Skeletal muscle satellite cell (primary cell): ENCODE results near the gene RP2.

Source experiments
- H3K27me3 ChIP-seq: 2 replicates; pipeline ENCODE4 v1.7.0; 2013; ENCODE audit warnings: low read length; ENCODE audit not compliant: control insufficient read depth, insufficient read depth
- H3K36me3 ChIP-seq: 2 replicates; pipeline ENCODE4 v1.7.0; 2013; ENCODE audit warnings: mild to moderate bottlenecking, control low read depth, low read length; ENCODE audit not compliant: insufficient read depth
- H3K4me1 ChIP-seq: 2 replicates; pipeline ENCODE4 v1.7.0; 2013; ENCODE audit warnings: low read length; ENCODE audit not compliant: control insufficient read depth, insufficient read depth
- H3K4me2 ChIP-seq: 2 replicates; pipeline ENCODE4 v1.7.0; 2013; ENCODE audit warnings: mild to moderate bottlenecking, low read length
- H3K4me3 ChIP-seq: 2 replicates; pipeline ENCODE4 v1.7.0; 2013; ENCODE audit warnings: low read length
- H3K9ac ChIP-seq: 2 replicates; pipeline ENCODE4 v1.7.0; 2013; ENCODE audit warnings: mild to moderate bottlenecking, low read depth, low read length, moderate library complexity
- H3K9me3 ChIP-seq: replicated peaks from 2 replicates; pipeline ENCODE4 v1.7.0; 2013; ENCODE audit warnings: mild to moderate bottlenecking, control low read depth, low read length

The RP2 gene

DNA sequence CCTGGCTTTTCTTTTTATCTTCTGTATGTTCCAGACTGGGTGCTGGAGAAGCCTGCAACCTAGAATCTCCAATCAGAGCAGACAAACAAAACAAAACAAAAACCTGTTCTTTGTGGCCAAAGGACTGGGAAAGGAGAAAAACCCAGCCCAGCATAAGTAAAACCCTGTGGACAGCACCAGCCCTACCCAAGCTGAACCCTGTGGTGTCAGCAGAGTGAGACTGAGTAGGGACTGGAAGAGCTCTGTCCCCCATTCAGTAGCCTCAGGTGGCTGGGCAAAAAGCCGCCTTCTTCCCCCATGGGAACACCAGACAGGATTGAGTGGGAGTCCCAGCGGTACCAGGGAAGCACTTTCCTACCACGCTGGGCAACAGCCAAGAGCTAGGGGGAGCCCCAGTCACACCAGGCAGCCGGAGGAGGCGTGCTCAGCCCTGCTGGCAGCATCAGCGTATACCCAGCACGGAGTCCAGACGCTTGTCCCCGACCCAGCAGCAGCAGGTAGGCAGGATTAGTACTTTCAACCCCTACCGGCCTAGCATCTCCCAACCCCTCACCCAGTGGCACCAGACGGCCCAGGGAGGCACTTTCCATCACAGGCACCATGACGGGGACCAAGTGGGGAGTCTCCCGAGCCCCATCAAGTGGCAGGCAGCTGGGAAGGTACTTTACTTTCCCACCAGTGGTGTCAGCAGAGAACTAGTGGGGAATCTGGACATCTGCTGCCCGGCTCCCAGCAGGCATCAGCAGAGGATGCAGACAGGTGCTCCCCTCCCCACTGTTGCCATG, 66.8 kb downstream of the RP2 start:
- peaks cover 12% of the 10 kb centered on the region for H3K27me3 ChIP-seq
- peak overlapping the region; percentile 78 for H3K4me3 ChIP-seq
- H3K4me2 ChIP-seq, result peak overlapping the region; percentile 95
- no peaks in the 10 kb centered on the region for H3K9me3 ChIP-seq
- no peaks in the 10 kb centered on the region for H3K36me3 ChIP-seq
- H3K9ac ChIP-seq, result no peak overlapping the region
- H3K4me1 ChIP-seq, result no peaks in the 10 kb centered on the region

DNA sequence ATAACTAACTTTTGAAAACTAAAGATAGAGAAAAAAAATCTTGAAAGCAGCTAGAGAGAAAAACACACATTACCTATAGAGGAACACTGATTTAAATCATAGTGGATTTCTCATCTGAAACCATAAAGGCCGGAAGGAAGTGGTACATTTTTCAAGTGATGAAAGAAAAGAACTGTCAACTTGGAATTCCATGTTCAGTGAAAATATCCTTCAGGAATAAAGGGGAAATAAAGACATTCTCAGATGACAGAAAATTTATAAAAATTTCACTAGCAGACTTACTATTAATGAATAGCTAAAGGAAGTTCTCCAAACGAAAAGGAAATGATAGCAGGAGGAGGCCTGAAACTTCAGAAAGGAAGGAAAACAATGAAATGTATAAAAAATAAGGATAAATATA, 67.8 kb downstream of the RP2 start:
- H3K4me1 ChIP-seq, result no peaks in the 10 kb centered on the region

DNA sequence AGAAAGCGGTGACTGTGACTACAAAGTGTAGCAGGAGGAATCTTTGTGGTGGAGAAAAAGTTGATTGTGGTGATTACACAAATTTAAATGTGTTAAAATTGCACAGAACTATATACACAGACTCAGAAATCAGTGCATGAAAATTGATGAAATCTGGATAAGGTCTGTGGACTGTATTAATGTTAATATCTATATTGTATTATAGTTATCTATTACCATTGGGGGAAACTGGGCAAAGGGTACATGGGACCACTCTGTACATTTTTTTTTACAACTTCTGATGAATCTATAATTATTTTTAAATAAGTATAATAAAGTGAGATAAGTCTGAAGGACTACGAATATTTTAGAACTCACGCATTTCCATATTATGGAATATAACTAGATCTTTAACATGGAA, 73.6 kb downstream of the RP2 start:
- no peaks in the 10 kb centered on the region for H3K4me1 ChIP-seq
- peaks cover 22% of the 10 kb centered on the region for H3K27me3 ChIP-seq
- H3K36me3 ChIP-seq, result no peaks in the 10 kb centered on the region
- H3K4me2 ChIP-seq, result no peak overlapping the region
- H3K4me3 ChIP-seq, result no peak overlapping the region
- H3K9ac ChIP-seq, result no peak overlapping the region
- no peaks in the 10 kb centered on the region for H3K9me3 ChIP-seq

More for the DNA sequence above, 67.8 kb downstream of the RP2 start:
- Histone ChIP-seq H3K9me3 (no peaks in the 10 kb centered on the region), H3K36me3 (no peaks in the 10 kb centered on the region), H3K9ac (no peak overlapping the region), H3K27me3 (peaks cover 18% of the 10 kb centered on the region), H3K4me2 (no peak overlapping the region), H3K4me3 (no peak overlapping the region)

DNA sequence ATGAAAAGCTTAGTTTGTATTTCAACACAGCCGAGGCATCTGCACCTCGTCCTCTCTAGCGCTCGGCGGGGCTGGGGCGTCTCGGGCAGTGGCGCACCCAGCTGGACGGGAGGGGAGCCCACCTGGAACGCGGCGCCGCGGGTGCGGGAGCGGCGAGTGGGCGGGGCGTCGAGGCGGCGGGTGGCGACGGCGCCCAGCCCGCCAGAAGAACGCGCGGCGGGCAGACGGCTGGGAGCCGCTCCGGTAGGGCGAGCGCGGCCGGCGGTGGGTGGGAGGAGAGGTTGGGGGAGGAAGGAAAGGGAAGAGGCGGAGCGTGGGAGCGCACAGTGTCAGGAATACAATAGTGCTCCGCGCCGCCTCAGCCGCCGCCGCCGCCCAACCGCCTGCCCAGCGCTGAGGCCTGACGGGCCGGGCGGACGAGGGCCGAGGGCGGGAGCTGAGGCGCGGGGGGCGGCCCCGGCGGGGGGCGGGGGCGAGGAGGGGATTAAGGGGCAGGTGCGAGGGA, 75.3 kb downstream of the RP2 start, which contains the start of gene JADE3:
TSS of gene JADE3 (plus strand) at position 324 of the 505 bp plus-strand sequence. CDS start 72,474 bp downstream, outside the sequence.
- Histone ChIP-seq H3K4me3 (peak within 1 kb of the TSS; percentile 86), H3K27me3 (peaks cover 13% of the 10 kb centered on the region), H3K4me2 (peak within 1 kb of the TSS; percentile 85), H3K36me3 (no peaks in the 10 kb centered on the region), H3K4me1 (no peaks in the 10 kb centered on the region), H3K9me3 (no peaks in the 10 kb centered on the region), H3K9ac (peak within 1 kb of the TSS; percentile 71)

DNA sequence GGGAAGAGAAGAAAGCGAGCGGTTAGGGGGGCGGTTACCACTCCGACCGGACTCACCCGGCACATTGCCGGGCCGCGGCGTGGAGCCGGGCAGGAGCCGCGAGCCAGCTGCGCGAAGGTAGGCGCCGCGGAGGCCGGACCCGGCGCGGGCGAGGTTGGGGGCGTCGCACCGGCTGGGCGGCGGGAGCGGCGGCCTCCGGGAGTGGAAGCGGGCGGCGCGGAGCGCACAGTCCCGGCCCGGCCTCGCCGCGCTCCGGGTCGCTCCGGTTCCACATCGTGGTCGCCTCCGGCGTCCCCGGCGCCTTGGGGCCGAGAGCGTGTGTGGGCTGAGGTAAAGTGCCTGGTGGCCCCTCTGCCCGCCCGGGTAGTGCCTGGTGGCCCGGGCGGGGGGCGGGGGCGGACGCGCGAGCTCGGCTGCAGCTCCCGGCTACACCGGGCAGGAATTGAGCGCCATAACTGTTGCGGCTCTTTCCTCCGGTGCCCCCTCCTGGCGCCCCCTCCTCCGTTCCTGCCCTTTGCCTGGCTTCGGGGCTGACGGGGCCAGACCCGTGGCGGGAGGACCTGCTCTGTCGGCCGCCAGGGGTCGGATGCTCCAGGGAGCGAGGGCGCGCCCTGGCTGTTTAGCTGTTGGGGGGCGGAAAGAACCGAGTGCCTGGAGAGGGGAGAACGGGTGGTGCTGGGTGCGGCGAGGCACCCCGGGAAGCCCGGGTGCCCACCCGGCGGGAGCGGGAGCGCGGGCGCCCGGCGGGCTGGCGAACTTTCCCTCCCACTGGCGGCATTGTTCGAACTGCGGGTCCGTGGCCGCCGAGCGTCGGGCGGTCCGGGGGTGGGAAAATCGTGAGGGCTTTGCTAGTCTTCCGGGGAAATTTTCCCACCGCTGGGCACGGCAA, 76.0 kb downstream of the RP2 start:
- peak overlapping the region; percentile 71 for H3K9ac ChIP-seq
- no peaks in the 10 kb centered on the region for H3K4me1 ChIP-seq
- peak overlapping the region; percentile 86 for H3K4me3 ChIP-seq
- peaks cover 9% of the 10 kb centered on the region for H3K27me3 ChIP-seq
- H3K36me3 ChIP-seq, result no peaks in the 10 kb centered on the region
- H3K4me2 ChIP-seq, result peak overlapping the region; percentile 85
- no peaks in the 10 kb centered on the region for H3K9me3 ChIP-seq

- Histone ChIP-seq H3K4me2 (peak overlapping the region; percentile 85), H3K4me3 (peak overlapping the region; percentile 86), H3K4me1 (no peaks in the 10 kb centered on the region), H3K36me3 (no peaks in the 10 kb centered on the region), H3K9ac (peak overlapping the region; percentile 71), H3K27me3 (peaks cover 9% of the 10 kb centered on the region), H3K9me3 (no peaks in the 10 kb centered on the region)
Observed at GRCh38 chrX:46913667-46914066, 76.8 kb downstream of the RP2 start.

- H3K36me3 ChIP-seq, result no peaks in the 10 kb centered on the region
- no peak overlapping the region for H3K4me3 ChIP-seq
- no peaks in the 10 kb centered on the region for H3K9me3 ChIP-seq
- H3K4me2 ChIP-seq, result no peak overlapping the region
- H3K27me3 ChIP-seq, result no peaks in the 10 kb centered on the region
- H3K9ac ChIP-seq, result no peak overlapping the region
- no peaks in the 10 kb centered on the region for H3K4me1 ChIP-seq
Observed at GRCh38 chrX:46916273-46916672, 79.4 kb downstream of the RP2 start.

DNA sequence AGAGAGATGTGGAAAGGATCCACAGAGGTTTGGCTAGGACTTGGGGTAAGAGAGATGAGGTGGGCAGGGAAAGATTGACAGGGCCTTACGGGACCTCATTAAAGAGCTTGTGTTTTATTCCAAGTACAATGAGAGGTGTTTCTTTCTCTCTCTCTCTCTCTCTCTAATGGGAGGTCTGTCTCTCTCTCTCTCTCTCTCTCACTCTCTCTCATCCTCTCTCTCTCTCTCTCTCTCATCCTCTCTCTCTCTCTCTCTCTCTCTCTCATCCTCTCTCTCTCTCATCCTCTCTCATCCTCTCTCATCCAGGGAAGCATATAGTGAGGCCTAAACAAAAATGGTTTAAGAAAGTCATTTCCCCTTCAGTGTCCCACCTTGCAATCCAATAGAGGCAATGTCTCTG, 80.8 kb downstream of the RP2 start:
- H3K4me2 ChIP-seq, result no peak overlapping the region
- H3K36me3 ChIP-seq, result no peaks in the 10 kb centered on the region
- H3K4me1 ChIP-seq, result no peaks in the 10 kb centered on the region
- H3K9me3 ChIP-seq, result no peaks in the 10 kb centered on the region
- no peak overlapping the region for H3K9ac ChIP-seq
- no peaks in the 10 kb centered on the region for H3K27me3 ChIP-seq
- no peak overlapping the region for H3K4me3 ChIP-seq

GRCh38 chrX:46918434-46918833, 81.6 kb downstream of the RP2 start:
- no peaks in the 10 kb centered on the region for H3K27me3 ChIP-seq
- no peak overlapping the region for H3K4me3 ChIP-seq
- no peaks in the 10 kb centered on the region for H3K4me1 ChIP-seq
- no peak overlapping the region for H3K4me2 ChIP-seq
- no peaks in the 10 kb centered on the region for H3K36me3 ChIP-seq
- no peak overlapping the region for H3K9ac ChIP-seq
- H3K9me3 ChIP-seq, result no peaks in the 10 kb centered on the region

GRCh38 chrX:46920235-46920634, 83.4 kb downstream of the RP2 start:
- Histone ChIP-seq H3K9ac (no peak overlapping the region), H3K4me1 (no peaks in the 10 kb centered on the region), H3K9me3 (no peaks in the 10 kb centered on the region), H3K4me2 (no peak overlapping the region), H3K36me3 (no peaks in the 10 kb centered on the region), H3K4me3 (no peak overlapping the region), H3K27me3 (no peaks in the 10 kb centered on the region)

DNA sequence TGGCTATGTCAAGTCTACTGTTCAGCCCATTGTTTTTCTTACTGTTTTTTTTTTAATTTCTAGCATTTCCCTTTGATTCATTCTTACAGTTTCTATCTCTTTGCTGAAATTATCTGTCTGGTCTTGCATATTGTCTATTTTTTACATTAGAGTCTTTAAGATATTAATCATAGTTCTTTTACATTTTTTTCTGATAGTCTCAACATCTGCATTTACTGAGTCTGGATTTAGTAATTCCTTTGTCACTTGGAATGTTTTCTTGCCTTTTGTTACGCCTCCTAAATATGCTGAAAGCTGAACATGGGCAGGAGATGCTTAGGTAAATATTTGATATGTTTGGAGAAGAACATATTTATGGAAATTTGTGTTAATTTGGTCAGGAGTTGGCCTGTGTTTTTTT, 85.8 kb downstream of the RP2 start:
- no peaks in the 10 kb centered on the region for H3K27me3 ChIP-seq
- no peak overlapping the region for H3K4me2 ChIP-seq
- no peak overlapping the region for H3K9ac ChIP-seq
- no peak overlapping the region for H3K4me3 ChIP-seq
- H3K4me1 ChIP-seq, result no peaks in the 10 kb centered on the region
- no peaks in the 10 kb centered on the region for H3K9me3 ChIP-seq
- H3K36me3 ChIP-seq, result no peaks in the 10 kb centered on the region
